GM18858 (cell line): ENCODE results near the gene CLASP1.
"Not testable (repeated sequence)": the region's sequence is repeated elsewhere in the genome, so short reads cannot be mapped to it uniquely, and the experiment has no call there.

ENCODE experiments used
- ATAC-seq: cut with Tn5 transposase; IDR thresholded peaks from one replicate; pipeline ENCODE4 v1.9.1; 2021; ENCODE audit not compliant: unreplicated experiment

Gene CLASP1

GRCh38 chr2:121649149-121649595 lies at the start of gene CLASP1:
CLASP1 (minus strand) TSS chr2:121649462; CDS start chr2:121605895, 43,567 bp downstream.
- peak; percentile 15 for ATAC-seq

GRCh38 chr2:121698318-121698930 lies 49.2 kb upstream of the CLASP1 start:
- ATAC-seq: no peak

GRCh38 chr2:121697108-121697631 lies 47.9 kb upstream of the CLASP1 start:
- ATAC-seq: no peak

- no peak for ATAC-seq
Observed at GRCh38 chr2:121696410-121696930, 47.2 kb upstream of the CLASP1 start.

- ATAC-seq: no peak
Observed at GRCh38 chr2:121695171-121695451, 45.8 kb upstream of the CLASP1 start.

GRCh38 chr2:121694398-121695170 lies 45.3 kb upstream of the CLASP1 start:
- no peak for ATAC-seq

DNA sequence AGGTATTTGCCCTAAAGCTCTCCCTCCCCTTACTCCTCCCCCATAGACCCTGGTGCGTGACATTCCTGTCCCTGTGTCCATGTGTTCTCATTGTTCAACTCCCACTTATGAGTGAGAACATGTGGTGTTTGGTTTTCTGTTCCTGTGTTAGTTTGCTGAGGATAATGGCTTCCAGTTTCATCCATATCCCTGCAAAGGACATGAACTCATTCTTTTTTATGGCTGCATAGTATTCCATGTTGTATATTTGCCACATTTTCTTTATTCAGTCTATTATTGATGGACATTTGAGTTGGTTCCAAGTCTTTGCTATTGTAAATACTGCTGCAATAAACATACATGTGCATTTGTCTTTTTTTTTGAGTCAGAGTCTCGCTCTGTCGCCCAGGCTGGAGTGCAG lies 41.3 kb upstream of the CLASP1 start:
- ATAC-seq: not testable (repeated sequence)

DNA sequence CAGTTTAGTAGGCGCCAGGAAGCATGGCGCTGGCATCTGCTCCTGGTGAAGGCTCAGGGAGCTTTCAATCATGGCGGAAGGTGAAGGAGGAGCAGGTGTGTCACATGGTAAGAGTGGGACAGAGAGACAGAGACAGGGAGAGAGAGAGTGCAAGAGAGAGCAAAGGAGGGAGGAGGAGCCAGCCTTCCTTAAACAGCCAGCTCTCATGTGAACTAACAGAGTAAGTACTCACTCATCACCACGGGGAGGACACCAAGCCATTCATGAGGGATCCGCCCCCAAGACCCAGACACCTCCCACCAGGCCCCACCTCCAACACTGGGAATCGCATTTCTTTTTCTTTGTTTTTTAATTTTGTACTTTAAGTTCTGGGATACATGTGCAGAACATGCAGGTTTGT lies 40.8 kb upstream of the CLASP1 start:
- ATAC-seq: no peak

DNA sequence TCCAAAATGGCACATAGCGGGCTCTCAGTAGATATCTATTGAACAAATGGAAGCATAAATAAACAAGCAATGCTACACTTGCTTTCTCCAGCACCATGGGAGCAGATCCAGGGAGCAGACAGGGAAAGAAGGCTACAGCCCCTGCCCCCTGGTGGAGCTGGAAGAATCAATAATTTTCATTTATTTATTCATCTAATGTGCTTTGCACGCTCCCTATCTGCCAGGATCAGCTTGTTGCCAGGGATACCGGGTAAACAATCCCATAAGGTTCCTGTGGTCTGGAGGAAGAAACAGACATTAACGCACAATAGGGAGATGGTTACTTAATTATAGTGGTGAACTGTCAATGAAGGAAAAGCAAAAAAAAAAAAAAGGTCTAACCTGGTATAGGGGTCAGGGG lies 40.1 kb upstream of the CLASP1 start:
- ATAC-seq: no peak

DNA sequence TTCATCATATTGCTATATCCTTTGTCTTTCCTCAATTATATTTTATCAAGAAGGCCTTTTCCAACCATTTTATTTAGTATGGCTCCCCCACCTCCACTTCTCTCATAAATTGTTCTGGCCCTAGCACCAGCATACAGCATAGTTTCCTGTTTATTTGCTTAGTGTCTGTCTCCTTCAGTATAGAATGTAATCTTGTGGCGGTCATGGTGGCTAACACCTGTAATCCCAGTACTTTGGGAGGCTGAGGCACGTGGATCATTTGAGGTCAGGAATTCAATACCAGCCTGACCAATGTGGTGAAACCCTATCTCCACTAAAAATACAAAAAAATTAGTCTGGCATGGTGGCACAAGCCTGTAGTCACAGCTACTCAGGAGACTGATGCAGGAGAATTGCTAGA lies 39.6 kb upstream of the CLASP1 start:
- ATAC-seq: no peak

DNA sequence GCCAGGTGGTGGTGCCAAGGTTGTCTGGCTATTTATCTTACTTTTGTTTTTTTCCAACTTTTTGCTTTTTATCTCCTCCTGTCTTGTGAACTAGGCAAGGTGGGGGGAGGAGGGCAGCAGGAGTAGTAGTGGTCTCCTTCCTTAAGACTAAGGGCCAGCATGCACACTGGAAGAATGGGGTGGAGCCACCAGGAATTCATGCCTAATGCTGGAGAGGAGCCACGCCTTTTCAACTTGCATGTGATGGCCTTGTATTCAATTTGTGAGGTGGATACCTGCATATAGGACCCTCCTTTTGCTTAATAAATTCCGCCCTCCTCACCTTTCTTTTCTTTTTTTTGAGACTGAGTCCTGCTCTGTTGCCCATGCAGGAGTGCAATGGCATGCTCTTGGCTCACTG lies 37.6 kb upstream of the CLASP1 start:
- ATAC-seq: no peak

DNA sequence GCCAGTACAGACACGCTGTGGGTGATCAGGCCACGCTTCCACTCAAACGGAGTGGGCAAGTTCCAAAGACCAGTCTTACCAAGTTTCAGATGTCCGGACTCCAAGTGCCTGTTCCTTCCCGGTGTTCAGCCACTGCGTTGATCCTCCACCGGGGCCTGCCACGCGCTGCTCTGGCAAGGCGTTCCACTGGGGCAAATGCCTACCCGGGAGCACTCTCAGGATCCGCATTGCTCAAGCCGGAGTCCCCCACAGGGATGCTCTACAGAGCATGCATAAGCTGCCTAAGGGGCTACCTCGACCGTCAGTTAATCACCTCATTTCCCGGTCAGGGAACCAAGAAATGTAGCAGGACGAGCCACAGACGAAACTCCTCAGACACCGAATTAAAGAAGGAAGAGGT lies 37.0 kb upstream of the CLASP1 start:
- ATAC-seq: no peak

DNA sequence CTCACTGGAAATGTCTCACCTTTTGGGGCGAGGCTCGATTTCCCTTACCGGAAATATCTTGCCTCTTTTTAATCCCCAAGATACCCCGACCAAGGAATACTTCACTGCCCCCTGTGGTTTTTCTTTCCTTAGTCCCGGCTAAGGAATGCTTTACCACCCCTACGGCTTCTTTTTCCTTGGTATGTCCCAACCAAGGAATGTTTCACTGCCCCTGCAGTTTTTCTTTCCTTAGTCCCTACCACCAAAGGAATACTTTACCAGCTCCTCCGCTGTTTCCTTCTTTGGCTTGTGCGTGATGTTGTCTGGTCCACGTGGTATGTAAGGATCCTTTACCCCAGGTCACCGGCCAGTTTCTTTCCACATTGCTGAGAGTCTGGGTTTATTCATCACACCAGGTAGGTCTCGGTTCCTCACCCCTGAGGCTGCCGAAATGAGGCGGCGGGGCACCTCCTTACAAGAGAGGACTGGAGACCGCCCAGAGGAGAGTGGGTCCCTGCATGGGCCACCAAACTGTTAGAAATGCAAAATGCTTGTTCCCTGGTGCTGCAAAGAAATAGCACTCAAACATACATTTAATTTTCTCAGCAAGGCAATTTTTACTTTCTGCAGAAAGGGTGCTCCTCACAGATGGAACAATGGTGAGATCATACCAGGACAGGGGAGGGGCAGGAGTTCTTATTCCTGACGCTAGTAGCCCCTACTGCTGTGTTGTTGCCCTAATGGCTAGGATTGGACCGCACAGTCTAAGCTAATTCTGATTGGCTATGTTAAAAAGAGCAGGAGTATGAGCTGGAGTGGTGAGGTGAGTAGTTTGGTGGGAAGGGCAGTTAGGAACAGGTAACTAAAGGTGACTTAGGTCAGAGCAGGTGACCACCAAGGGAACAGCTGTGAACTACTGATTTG lies 33.4 kb upstream of the CLASP1 start:
- ATAC-seq: no peak

- no peak for ATAC-seq
Observed at GRCh38 chr2:121677855-121678254, 28.6 kb upstream of the CLASP1 start.

DNA sequence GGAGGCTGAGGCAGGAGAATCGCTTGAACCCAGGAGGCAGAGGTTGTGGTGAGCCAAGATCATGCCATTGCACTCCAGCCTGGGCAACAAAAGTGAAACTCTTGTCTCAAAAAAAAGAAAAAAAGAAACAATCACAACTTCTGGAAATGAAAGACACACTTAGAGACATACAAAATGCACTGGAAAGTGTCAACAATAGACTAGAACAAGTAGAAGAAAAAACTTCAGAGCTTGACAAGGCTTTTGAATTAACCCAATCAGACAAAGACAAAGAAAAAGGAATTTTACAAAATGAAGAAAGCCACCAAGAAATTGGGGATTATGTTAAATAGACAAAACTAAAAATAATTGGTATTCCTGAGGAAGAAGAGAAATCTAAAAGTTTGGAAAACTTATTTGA lies 22.4 kb upstream of the CLASP1 start:
- ATAC-seq: not testable (repeated sequence)

DNA sequence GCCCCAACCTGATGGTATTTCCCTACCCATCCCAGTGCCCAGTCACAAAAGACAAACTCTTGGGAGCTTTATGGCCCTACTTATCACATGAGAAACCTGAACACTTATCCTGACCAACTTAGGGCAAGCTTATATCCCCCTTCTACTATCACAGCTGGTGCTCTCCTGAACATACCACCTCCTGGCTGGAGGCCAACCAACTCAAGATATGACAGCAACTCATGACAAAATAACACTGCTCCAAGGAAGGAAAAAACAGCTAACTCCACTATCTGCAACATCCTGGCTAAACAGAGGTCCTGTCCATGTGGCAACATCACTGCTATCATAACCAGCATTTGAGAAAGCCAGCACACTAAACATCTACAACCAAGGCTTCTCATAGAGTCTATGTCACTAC lies 20.9 kb upstream of the CLASP1 start:
- no peak for ATAC-seq

DNA sequence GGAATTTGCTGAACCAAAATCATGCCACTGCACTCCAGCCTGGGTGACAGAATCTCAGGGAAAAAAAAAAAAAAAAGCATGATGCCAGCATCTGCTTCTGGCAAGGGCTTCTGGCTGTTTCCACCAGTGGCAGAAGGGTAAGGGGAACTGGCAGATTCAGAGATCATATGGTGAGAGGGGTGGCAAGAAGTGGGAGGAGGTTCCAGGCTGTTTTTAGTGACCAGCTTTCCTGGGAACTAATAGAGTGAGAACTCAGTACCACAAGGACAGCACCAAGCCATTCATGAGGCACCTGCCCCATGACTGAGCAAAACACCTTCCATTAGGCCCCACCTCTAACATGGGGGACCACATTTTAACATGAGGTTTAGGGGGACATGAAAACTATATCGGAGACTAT lies 18.4 kb upstream of the CLASP1 start:
- ATAC-seq: no peak

DNA sequence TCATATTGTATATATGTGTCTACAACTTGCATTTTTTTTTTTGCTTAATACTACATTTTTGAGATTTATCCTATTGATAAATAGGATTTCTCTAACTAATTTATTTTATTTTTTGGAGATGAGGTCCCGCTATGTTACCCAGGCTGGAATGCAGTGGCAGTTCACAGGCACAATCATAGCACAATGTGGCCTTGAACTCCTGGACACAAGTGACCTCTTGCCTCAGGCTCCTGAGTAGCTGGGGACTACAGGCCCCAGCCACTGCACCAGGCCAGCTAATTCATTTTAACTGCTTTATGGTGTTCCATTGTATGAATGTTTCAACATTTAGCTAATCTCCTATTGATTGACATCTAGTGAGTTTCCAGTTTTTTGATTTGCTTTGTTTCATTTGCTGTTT lies 16.8 kb upstream of the CLASP1 start:
- no peak for ATAC-seq

GRCh38 chr2:121665504-121665903 lies 16.2 kb upstream of the CLASP1 start:
- ATAC-seq: no peak

GRCh38 chr2:121664713-121665112 lies 15.5 kb upstream of the CLASP1 start:
- ATAC-seq: no peak

- ATAC-seq: no peak
Observed at GRCh38 chr2:121664086-121664485, 14.8 kb upstream of the CLASP1 start.
